B cell (primary cell): Measurements from ENCODE around the gene CST11. TPM values are rescaled to one million over a fixed set of nuclear protein-coding genes. Genes with fewer than 3 reads are reported as not detected.

Source experiments
- ATAC-seq: fragments of 200-7000 bp; cut with Tn5 transposase; one replicate; pipeline ENCODE4 v1.10.0; 2021; ENCODE audit warnings: low read depth, mild to moderate bottlenecking, moderate number of reproducible peaks, moderate library complexity
- CTCF ChIA-PET: fragments of 350-600 bp; sonication (Branson Sonifier 250); formaldehyde crosslinking; loops from one replicate; lab custom pipeline; 2021; ENCODE audit warnings: antibody characterized with exemption, inconsistent platforms; lab: Charles Lee
- POLR2A ChIA-PET: fragments of 350-600 bp; sonication (Branson Sonifier 250); formaldehyde crosslinking; loops from one replicate; lab custom pipeline; 2021; ENCODE audit warnings: antibody characterized with exemption; lab: Charles Lee
- DNase-seq: peaks from one replicate; pipeline ENCODE4 v3.0.0; 2013
- H2AFZ ChIP-seq: 2 replicates; pipeline ENCODE4 v1.6.1; 2012; ENCODE audit warnings: mild to moderate bottlenecking, low read depth, low read length; ENCODE audit not compliant: insufficient read depth, poor library complexity, severe bottlenecking
- H3K27ac ChIP-seq, 2 donors: 1 replicate in 1 of 2; 2 replicates in 1 of 2; pipeline ENCODE4 v1.5.1; 2012 to 2013; ENCODE audit warnings: low read length in 2 of 2, mild to moderate bottlenecking in 2 of 2, moderate library complexity in 1 of 2
- H3K27me3 ChIP-seq, 4 experiments: fragments of 200-600 bp in 1 of 4; sonication (generic) in 1 of 4; replicated peaks in 1 of 4; 1 replicate in 2 of 4; 2 replicates in 2 of 4; pipeline versions ENCODE4 v1.6.1 to v1.7.0; 2013 to 2016; ENCODE audit warnings: low read length in 3 of 4, mild to moderate bottlenecking in 2 of 4, mixed read lengths in 1 of 4, moderate library complexity in 1 of 4; ENCODE audit not compliant: insufficient read depth in 4 of 4, control insufficient read depth in 3 of 4; ENCODE audit errors: control extremely low read depth in 1 of 4
- H3K36me3 ChIP-seq, 2 experiments: replicated peaks in 1 of 2; 1 replicate in 1 of 2; 2 replicates in 1 of 2; pipeline versions ENCODE4 v1.6.1 to v1.7.1; 2013; ENCODE audit warnings: low read length in 1 of 2; ENCODE audit not compliant: insufficient read depth in 2 of 2, control insufficient read depth in 1 of 2; ENCODE audit errors: control extremely low read depth in 1 of 2, extremely low read depth in 1 of 2
- H3K4me1 ChIP-seq, 2 donors: fragments of 200-600 bp in 1 of 2; sonication (generic) in 1 of 2; 1 replicate in 1 of 2; 2 replicates in 1 of 2; pipeline versions ENCODE4 v1.5.1 to v1.6.1; 2013 to 2017; ENCODE audit warnings: low read length in 2 of 2; ENCODE audit not compliant: control insufficient read depth in 2 of 2, insufficient read depth in 2 of 2
- H3K4me2 ChIP-seq: replicated peaks from 2 replicates; pipeline ENCODE3; 2012; ENCODE audit warnings: mild to moderate bottlenecking, low read depth, low read length; ENCODE audit not compliant: poor library complexity, severe bottlenecking
- H3K4me3 ChIP-seq, 5 experiments: fragments of 200-600 bp in 1 of 5; sonication (generic) in 1 of 5; 1 replicate in 3 of 5; 2 replicates in 2 of 5; pipeline versions ENCODE4 v1.5.1 to v1.7.0; 2011 to 2016; ENCODE audit warnings: low read length in 4 of 5, mild to moderate bottlenecking in 4 of 5, low read depth in 2 of 5, control low read depth in 1 of 5, moderate library complexity in 1 of 5; ENCODE audit not compliant: insufficient read depth in 1 of 5; ENCODE audit errors: control extremely low read depth in 1 of 5, extremely low read depth in 1 of 5
- H3K79me2 ChIP-seq: fragments of 200-600 bp; sonication (generic); one replicate; pipeline ENCODE4 v1.6.0; 2016; ENCODE audit warnings: low read length; ENCODE audit not compliant: control insufficient read depth, insufficient read depth
- H3K9ac ChIP-seq: fragments of 200-600 bp; sonication (generic); 2 replicates; pipeline ENCODE4 v1.6.1; 2017; ENCODE audit warnings: mild to moderate bottlenecking, low read length, moderate library complexity
- H3K9me3 ChIP-seq, 3 donors: one replicate each; pipeline versions ENCODE4 v1.6.1 to v1.7.1; 2013; ENCODE audit warnings: low read length in 2 of 3; ENCODE audit not compliant: control insufficient read depth in 2 of 3, insufficient read depth in 1 of 3; ENCODE audit errors: control extremely low read depth in 1 of 3
- H4K20me1 ChIP-seq: 2 replicates; pipeline ENCODE4 v1.6.0; 2012; ENCODE audit warnings: mild to moderate bottlenecking, low read length; ENCODE audit not compliant: insufficient read depth, control insufficient read depth, poor library complexity, severe bottlenecking
- H3K27ac Mint-ChIP-seq: one replicate; pipeline ENCODE4 v1.8.0; 2021; ENCODE audit warnings: mixed read lengths
- H3K27me3 Mint-ChIP-seq: one replicate; pipeline ENCODE4 v1.8.0; 2021; ENCODE audit warnings: mixed read lengths
- H3K4me1 Mint-ChIP-seq: one replicate; pipeline ENCODE4 v1.8.0; 2021; ENCODE audit warnings: mixed read lengths
- H3K4me3 Mint-ChIP-seq: one replicate; pipeline ENCODE4 v1.8.0; 2021; ENCODE audit warnings: mixed read lengths
- H3K9me3 Mint-ChIP-seq: one replicate; pipeline ENCODE4 v1.8.0; 2022; ENCODE audit warnings: mixed read lengths; ENCODE audit not compliant: insufficient read depth
- EZH2 ChIP-seq: IDR thresholded peaks from 2 replicates; pipeline ENCODE4 v1.6.1; 2012; ENCODE audit warnings: borderline replicate concordance, low read depth, mild to moderate bottlenecking, moderate library complexity, low read length; ENCODE audit not compliant: insufficient read depth, poor library complexity, severe bottlenecking
- WGBS: methylation state at CpG from one replicate; pipeline ENCODE4 v1.1.5; 2013; ENCODE audit warnings: missing lambda C conversion rate; ENCODE audit not compliant: insufficient coverage; 5-methylcytosine and 5-hydroxymethylcytosine counted together
- intact Hi-C: fragments of 100-400 bp; cut with micrococcal nuclease; formaldehyde crosslinking; loops from one replicate; pipeline ENCODE4 v1.10.0; 2022
- polyA plus RNA-seq: library from polyadenylated mRNA; depleted of rRNA; stranded (reverse); fragments of >200 nt; gene quantifications from 2 replicates; pipeline ENCODE4 v1.2.3, GENCODE V29; 2012
- total RNA-seq, 2 donors: library from RNA; stranded (reverse); fragments of 120-200 nt in 1 of 2; gene quantifications; 1 replicate in 1 of 2; 2 replicates in 1 of 2; pipeline versions ENCODE4 v1.2.3 to v1.2.4, GENCODE V29; 2013 to 2022
- TF ChIP-seq, protein P1 (sequence below): fragments of 200-600 bp; IDR thresholded peaks from one replicate; pipeline ENCODE4 v1.8.0; 2022; ENCODE audit warnings: antibody characterized with exemption, mild to moderate bottlenecking

Gene CST11
- total and polyA plus RNA-seq, 2 donors (not counting 1 experiment from before 2014, with no cell fraction given) = not detected

DNA sequence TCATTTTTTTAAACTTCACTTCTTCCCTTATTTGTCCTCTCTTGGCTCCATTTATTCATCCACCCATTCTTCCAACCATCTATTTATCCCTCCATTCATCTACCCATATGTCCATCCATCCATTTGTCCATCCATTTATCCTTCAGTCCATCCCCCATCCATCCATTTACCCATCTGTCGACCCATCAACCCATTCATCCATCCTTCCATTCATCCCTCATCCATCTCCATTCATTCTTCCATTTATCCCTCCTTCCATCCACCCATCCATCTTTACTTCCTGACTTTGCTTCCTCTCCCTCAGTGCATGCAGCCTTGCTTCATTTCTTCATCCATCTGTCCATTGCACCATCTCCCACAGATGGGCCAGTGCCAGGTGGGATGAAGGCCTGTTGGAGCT lies 1.8 kb downstream of the CST11 start:
- intact Hi-C loops = no loop called here
- no peak for DNase-seq
- Histone ChIP-seq H3K27me3 (no peaks in the 10 kb centered on the region), H4K20me1 (no peaks in the 10 kb centered on the region), H3K79me2 (no peaks in the 10 kb centered on the region), H3K4me1 (no peaks in the 10 kb centered on the region), H3K9ac (no peak overlapping the region), H3K36me3 (no peaks in the 10 kb centered on the region), H2AFZ (no peak overlapping the region), H3K4me3 (no peak overlapping the region), H3K9me3 (peaks cover 0 to 3% (median 0%) of the 10 kb centered on the region in 3 donors), H3K4me2 (no peak overlapping the region), H3K27ac (no peak overlapping the region)
- TF ChIP-seq EZH2 = no peak
- TF ChIP-seq, protein P1, sequence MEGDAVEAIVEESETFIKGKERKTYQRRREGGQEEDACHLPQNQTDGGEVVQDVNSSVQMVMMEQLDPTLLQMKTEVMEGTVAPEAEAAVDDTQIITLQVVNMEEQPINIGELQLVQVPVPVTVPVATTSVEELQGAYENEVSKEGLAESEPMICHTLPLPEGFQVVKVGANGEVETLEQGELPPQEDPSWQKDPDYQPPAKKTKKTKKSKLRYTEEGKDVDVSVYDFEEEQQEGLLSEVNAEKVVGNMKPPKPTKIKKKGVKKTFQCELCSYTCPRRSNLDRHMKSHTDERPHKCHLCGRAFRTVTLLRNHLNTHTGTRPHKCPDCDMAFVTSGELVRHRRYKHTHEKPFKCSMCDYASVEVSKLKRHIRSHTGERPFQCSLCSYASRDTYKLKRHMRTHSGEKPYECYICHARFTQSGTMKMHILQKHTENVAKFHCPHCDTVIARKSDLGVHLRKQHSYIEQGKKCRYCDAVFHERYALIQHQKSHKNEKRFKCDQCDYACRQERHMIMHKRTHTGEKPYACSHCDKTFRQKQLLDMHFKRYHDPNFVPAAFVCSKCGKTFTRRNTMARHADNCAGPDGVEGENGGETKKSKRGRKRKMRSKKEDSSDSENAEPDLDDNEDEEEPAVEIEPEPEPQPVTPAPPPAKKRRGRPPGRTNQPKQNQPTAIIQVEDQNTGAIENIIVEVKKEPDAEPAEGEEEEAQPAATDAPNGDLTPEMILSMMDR = no peak
- ChIA-PET CTCF (interaction anchor here (0.7 kb wide), 1 partner anchor 9 kb away, joined by 3 read pairs; no protein-coding TSS in a partner anchor), POLR2A (no interaction called here)
- Mint-ChIP-seq H3K27ac (no peak overlapping the region), H3K9me3 (no peaks in the 10 kb centered on the region), H3K4me1 (no peaks in the 10 kb centered on the region), H3K27me3 (peaks cover under 1% of the 10 kb centered on the region), H3K4me3 (no peak overlapping the region)
- 79% methylated on average over 1 of the region's 1 CpG for WGBS
- ATAC-seq = no peak

DNA sequence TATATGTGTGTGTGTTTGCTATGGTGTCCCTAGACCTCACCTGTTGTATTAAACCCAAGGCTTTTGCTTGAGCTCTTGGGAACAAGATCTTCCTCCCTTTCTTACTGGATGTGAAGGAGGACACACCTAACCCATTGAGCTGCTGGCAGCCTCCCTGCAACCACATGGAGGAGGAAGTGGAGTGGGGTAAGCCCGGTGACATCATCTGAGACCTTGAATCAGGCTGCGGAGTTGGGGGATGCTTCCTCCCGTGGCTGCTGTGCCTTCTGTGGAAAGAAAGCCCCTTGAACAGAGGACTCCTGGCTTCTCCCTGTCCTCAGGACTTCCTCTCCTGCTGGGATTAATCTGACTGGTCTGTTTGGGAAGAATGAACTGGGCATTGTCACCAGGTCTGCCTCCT lies 3.3 kb downstream of the CST11 start:
- H3K27ac Mint-ChIP-seq = no peak overlapping the region
- ATAC-seq = no peak

More for the DNA sequence above, 3.3 kb downstream of the CST11 start:
- Mint-ChIP-seq H3K4me1 (no peaks in the 10 kb centered on the region), H3K4me3 (no peak overlapping the region), H3K27me3 (no peaks in the 10 kb centered on the region), H3K9me3 (no peaks in the 10 kb centered on the region)
- Histone ChIP-seq H2AFZ (no peak overlapping the region), H3K36me3 (no peaks in the 10 kb centered on the region), H3K9ac (no peak overlapping the region), H3K4me2 (no peak overlapping the region), H3K79me2 (no peaks in the 10 kb centered on the region), H3K4me3 (no peak overlapping the region), H3K4me1 (no peaks in the 10 kb centered on the region), H4K20me1 (no peaks in the 10 kb centered on the region), H3K9me3 (no peaks in the 10 kb centered on the region), H3K27ac (no peak overlapping the region), H3K27me3 (no peaks in the 10 kb centered on the region)
- intact Hi-C loops = loop anchor here (5.0 kb wide), 1 partner anchor 757 kb away; no protein-coding TSS in a partner anchor
- DNase-seq = no peak
- ChIA-PET CTCF (interaction anchor here (1.1 kb wide), 1 partner anchor 8 kb away, joined by 3 read pairs; no protein-coding TSS in a partner anchor), POLR2A (no interaction called here)
- TF ChIP-seq, protein P1 = no peak
- no peak for TF ChIP-seq EZH2
- 12% methylated on average over 3 of the region's 3 CpGs for WGBS
